GM19397 (cell line): ENCODE results near the gene ZDHHC11.
"Not testable (repeated sequence)": the region's sequence is repeated elsewhere in the genome, so short reads cannot be mapped to it uniquely, and the experiment has no call there.

ENCODE experiments used
- ATAC-seq: cut with Tn5 transposase; IDR thresholded peaks from one replicate; pipeline ENCODE4 v1.9.1; 2021; ENCODE audit warnings: mild to moderate bottlenecking, moderate library complexity; ENCODE audit not compliant: unreplicated experiment

ZDHHC11 gene

DNA sequence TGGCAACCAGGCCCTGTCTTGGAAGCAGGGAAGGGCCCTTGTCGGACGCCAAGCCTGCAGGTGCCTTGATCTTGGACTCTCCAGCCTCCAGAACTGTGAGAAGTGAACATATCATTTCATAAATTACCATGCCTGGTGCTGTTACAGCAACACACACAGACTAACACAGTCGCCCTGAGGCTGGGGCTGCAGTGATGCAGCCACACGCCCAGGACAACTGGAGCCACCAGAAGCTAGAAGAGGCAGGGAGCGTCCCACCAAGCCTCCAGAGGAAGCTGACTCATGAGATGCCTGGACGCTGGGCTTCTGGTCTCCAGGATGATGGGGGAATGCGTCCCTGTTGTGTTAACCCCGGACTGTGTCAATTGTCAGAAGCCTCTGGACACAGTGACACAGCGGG, 71.8 kb downstream of the ZDHHC11 start:
- ATAC-seq = not testable (repeated sequence)

DNA sequence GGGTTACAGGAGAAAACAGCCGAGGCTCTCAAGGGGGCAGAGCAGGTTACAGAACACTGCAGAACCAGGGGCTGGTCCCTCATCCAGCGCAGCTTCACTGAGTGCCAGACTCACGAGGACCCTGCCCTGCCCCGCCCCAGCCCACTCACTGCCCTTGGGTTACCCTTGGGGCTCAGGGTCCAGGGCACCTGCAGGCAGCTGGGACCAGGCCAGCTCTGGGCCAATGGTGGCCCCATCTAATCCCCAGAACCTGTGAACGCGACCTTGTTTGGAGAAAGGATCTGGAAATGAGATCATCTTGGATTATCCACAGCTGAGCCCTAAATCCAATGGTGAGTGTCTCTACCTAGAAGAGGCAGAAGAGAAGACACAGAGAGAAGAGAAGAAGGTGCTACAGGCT, 72.4 kb downstream of the ZDHHC11 start:
- not testable (repeated sequence) for ATAC-seq

DNA sequence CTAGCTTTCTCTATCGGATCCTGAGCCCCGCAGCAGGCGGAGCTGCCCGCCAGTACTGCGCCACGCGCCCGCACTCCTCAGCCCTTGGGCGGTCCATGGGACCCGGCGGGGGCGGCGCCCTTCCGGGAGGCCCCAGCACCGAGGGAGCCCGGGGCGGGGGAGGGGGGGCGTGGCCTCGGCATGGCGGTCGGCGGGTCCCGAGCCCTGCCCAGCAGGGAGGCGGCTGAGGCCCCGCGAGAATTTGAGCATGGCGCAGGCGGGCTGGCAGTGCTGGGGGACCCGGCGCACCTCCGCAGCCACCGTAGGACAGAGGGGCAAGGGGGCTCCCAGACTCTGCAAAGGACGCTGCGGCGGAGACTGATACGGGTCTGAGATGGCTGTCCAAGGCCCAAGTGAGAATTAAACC, 73.0 kb downstream of the ZDHHC11 start:
- no peak for ATAC-seq

DNA sequence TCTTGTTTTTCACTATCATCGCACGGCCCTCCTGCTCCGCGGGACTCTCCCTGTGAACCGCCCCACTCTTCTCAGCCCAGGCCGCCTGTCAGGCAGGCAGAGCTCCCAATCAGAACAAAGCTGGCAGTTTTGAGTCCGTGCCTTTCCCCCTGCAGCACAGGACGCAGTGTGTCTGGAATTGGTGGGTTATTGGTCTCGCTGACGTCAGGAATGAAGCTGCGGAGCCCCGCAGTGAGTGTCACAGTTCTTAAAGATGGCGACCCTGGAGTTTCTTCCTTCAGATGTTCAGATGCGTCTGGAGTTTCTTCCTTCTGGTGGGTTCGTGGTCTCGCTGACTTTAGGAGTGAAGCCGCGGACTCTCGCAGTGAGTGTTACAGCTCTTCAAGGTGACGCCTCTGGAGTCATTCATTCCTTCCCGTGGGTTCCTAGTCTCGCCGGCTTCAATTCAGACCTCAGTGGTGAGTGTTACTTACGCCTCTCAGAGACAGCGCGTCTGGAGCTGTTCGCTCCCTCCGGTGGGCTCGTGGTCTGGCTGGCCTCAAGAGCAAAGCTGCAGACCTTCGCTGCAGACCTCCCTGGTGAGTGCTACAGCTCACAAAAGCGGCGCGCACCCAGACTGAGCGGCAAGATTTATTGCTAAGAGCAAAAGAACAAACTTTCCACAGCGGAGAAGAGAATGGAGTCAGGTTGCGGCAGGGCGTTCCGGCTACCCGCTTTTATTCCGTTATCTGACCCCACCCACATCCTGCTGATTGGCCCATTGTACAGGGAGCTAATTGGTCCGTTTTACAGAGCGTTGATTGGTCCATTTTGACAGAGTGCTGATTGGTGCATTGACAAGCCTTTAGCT, 73.7 kb downstream of the ZDHHC11 start:
- ATAC-seq = no peak

DNA sequence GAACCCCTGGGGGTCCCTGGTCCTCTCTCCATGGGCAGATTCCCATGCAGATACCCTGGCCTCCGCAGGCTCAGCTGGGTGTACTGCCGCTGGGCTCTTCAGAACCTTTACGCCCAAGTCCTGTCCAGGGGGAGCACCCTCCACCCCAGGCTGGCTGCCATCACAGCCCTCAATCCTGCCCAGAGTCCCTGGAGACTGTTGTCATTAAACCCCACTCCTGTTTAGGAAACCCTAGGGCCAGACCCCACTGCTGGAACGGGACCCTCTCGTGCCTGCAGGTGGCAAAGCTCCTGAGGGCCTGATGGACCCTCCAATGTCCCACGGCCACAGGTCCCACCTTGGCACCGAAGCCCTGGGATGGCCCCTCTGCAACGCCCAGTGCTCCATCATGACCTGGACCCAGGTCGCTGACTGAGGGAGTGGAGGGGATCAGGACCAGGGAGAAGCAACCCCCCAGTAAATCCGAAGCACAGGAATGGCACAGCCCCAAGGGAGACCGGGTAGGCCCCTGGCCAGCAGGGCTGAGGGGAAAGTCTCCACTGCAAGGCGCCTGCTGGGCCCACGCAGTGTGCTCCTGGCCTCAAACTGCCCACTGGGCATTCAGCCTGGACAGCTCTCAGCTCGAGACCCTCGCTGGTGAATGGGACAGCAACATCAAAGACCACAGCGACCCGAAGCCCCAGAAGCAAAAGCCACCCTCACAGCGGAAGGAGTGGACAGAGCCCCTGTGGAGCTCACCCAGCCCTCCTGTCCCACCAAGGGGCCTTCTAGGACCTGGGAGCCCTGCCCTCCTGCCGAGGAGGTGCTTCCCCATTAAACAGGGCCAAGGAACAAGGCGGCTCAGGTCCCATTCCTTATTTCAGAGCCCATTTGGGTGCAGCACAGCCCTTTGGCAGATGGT, 74.6 kb downstream of the ZDHHC11 start:
- ATAC-seq = no peak

DNA sequence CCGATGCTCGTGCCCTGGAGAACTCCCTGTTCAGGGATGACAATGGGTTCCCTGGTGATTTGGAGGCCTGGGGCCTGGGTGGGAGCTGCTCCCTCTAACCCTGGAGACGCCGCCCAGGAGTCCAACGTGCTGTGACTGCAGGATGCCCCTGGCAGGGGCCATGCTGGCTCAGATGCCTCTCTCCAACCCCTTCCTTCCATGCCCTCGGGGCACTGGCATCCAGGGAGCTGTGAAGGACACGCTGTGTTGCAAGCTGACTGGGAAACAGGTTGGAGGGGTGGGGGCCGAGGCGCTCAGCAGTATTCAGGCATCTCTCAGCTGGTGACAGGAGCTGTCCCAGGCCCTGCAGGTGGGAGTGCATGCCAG, 75.2 kb downstream of the ZDHHC11 start:
- not testable (repeated sequence) for ATAC-seq

DNA sequence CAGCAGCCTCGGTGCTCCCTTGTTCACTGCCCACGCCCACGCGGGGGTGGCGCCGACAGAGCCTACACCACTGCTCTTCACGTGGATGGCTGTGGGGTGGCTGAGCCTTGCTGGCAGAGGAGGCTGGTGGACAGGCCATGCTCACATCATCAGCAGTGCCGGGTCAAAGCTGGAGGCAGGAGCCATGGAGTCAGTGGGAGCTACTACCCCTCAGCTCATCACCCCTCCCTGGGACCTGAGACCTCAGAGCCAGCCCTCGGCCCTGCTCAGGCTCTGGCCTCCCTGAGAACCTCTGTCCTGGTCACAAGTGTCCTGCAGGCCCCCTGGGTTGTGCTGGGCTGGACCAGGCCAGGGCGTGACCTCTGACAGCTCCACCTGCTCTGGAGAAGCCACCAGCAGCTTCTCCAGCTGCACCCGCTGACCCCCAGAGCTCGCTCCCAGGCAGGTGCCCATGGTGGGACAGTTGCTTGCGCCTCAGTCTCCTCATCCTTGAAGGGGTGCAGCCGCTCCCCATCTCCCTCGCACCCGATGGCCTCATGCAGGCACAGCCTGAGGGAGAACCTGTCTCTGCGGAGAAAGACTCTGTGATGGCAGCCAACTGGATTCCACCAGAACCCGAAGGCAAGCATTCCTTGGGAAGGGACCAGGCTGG, 75.8 kb downstream of the ZDHHC11 start:
- not testable (repeated sequence) for ATAC-seq

DNA sequence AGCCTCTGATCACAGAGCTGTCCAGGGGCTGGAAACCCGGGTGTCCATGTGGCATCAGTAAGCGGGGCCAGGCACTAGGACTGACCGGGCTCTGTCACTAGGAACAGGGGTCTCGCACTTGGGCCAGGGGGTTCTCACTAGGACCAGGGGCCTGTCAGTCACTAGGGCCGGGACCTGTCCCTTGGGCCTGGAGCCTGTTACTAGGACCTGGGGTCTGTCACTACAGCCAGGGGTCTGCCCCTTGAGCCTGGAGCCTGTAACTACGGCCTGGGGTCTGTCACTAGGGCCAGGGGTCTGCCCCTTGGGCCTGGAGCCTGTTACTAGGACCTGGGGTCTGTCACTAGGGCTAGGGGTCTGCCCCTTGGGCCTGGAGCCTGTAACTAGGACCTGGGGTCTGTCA, 76.5 kb downstream of the ZDHHC11 start:
- ATAC-seq = not testable (repeated sequence)

DNA sequence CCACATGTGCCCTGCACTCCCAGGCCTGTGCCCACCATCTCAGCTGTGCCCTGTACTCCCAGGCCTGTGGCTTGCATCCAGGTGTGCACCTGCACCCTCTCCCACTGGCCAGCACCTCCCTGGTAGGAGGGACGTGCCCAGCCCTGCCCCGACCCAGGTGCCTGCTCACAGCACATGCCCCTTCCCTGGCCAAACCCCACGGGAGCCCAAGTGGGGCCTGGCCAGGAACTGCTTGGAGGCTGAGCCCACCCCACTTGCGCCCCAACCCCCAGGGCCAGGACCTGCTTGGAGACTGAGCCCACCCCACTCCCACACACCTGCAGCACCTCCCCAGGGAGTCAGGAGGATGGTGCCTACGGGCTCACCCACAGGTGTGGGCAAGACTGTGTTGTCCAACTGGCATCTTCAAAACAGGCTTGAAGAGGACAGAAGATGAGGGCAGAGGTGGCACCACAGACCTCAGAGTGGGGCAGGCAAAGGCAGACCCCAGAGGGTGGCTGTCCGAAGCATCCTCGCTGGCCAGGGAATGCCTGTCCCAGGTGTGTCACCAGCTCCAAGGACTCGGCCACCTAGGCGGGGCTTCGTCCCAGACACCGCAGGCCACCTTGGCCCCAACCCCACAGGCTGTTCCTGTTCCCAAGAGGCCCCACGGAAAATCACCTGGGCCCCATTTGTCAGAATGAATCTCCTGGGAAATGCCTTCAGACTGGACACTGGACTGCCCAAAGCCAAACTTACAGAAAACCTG, 77.1 kb downstream of the ZDHHC11 start:
- no peak for ATAC-seq

DNA sequence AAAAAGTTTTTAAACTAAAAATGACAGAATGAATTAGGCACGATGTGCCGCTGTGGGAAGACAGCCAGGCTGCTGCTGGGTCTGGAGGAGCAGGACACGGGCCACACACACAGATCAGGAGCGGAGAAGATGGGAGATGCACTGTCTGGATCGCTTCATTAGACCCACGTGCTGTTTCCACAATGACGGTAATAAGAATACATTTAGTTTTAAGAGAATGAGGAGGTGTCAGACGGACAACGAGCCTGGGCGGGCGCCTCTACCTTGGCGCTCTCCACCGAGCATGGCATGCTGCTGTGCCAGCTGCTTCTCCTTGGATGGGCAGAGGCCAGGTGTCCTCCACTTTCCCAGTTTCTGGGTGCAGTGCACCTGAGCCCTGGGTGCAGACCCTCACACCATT, 77.9 kb downstream of the ZDHHC11 start:
- ATAC-seq = not testable (repeated sequence)

DNA sequence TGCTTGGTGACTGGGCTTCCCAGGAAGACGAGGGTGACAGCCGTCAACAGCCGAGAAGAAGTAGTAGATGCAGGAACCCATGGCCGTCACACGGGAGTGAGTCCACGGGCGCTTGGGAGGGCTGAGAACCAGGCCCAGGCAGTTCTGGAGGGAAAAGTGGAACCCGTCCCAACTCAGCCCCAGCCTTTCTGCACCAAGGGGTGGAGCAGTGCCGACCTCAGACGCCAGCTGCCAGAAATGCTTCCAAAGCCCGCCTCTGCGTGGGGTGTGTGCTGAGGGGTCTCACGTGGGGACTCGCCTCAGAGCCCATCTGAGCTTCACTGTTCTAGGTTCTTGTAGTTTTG, 78.3 kb downstream of the ZDHHC11 start:
- not testable (repeated sequence) for ATAC-seq

DNA sequence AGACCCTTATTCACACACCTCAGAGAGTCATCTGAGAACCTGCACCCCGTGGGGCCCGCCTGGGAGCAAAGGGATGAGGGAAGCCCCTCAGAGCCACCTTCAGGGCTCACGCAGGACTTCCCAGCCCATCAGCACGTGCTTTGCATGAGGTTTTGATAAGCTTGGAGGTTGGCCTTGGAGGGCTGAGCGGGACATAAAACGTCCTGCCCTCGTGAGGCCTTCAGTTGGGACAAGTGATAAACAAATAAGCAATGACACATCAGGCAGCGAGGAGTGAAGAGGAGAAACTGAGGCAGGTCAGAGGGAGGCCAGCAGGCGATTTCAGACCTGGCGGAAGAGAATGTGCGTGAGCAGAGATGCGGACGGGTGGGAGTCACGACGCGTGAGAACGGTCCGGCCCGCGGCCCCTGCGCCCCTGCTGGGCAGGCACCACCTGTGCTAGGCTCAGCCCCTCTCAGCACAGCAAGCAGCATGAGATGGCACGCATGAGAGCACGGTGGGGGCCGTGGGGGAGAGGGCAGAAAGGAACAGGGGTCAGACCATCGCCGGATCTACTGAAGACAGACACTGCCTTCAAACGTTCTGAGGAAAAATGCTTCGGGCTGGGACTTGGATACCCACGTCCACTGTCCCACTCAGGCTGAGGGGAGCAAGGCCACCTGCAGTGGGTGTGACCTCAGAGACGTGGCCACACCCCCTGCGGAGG, 78.8 kb downstream of the ZDHHC11 start:
- not testable (repeated sequence) for ATAC-seq

DNA sequence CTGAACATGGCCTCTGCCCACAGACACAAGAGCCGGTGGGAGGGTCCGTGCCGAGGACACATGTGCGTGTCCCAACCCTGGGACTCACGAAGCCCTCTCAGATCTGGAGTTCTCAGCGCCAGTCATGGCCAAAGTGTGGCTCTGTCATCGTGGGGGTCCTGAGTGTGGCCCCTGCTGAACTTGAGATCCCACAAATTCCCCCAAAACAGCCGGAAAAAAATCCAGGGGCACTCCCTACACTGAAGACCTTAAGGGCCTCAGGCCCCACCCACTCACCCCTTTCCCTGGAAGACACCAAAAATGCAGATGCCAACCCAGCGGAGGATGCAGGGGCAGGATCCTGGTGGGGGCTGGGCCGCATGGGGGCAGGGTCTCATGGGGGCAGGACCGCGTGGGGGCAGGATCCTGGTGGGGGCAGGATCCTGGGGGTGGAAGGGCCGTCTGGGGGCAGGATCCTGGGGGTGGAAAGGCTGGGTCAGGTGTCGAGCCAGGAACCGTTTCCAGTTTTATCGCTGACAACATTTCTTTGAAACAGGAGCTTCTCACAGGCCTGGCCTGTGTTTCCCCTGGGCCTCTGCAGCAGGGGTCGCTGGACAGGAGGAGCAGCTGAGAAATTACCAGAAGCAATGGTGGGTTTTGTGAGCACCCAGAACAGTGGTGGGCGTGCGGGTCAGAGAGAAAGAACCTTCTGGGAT, 79.6 kb downstream of the ZDHHC11 start:
- ATAC-seq = not testable (repeated sequence)

DNA sequence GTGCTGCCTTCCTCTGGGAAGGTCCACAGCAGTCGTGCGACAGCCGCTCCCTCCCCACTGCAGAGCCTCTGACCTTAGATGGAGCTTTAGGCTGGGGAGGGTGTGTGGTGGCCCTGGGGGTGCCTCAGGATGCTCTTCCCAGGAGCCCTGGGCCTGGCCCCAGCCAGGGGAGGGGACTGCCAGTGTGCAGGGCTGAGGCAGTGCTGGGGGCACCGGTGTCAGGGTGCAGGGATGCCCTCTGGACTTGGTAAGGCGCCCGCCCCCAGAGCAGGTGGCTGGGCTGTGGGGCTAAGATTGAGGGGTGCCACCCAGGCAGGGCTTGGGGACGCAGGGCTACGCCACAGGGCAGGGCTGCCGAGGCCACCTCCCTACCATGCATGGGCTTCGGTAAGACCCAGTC, 80.2 kb downstream of the ZDHHC11 start:
- not testable (repeated sequence) for ATAC-seq

DNA sequence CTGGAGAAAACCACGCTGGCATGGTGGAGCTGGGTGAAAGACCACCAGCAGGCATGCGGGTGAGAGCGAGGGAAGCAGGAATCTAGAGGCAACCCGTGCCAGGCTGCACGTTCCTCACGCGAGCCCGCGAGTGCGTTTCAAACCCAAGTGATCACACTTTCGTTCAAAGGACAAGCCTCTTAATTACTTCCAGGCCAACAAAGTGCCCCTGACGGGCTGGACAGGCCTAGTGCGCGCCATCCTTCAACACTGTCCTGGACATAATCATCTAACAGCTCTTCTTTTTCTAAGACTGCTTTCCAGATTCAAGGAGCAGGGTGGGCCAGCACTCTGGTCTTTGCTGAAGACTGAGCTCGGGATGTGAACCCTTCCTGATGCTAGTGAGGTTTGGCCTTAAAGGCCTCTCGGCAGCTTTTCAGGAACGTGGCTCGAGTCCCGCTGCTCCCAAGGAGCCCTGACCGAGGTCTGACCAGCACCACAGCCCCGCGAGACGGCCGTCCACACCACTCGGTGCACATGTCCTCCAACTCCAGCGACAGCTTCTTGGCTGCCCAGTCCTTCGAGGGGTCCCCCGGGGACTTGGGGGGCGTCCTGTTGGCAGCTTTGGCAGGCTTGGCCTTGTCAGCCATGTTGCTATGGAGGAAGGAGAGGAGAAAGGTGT, 81.2 kb downstream of the ZDHHC11 start:
- ATAC-seq = not testable (repeated sequence)

DNA sequence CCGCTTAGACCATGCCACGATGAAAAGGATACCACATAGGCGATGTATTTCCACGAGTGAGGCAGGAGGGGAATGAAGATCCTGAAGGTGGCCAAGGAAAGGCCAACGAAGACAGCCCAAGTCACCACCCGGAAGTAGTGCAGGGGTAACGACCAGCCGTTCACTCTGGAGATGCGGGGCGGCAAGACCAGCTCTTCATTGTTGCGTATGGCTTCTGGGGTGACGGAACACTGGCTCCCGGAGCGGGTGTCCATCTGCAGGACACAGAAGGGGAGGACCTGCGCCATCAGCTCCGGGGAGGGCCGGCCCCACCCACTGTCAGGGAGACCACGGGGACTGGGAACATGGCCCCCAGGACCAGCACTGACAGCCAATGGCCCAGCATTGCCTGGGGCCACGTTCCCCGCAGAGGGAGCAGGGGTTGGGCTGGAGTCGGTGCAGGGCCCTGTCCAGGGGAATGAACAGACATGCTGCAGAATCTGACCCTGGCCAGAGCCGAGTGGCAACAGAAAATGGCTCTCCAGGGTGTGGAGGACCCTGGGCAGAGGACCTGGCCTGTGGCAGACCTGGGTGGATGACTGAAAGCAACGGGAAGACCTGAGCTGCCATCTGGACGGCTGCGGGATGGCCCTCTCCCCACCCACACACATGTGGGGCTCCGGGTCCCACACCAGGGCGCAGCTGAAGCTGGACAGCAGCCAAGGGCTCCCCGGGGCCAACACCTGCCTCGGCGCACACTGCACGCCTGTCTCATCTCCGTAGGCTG, 83.9 kb downstream of the ZDHHC11 start:
- ATAC-seq = no peak

DNA sequence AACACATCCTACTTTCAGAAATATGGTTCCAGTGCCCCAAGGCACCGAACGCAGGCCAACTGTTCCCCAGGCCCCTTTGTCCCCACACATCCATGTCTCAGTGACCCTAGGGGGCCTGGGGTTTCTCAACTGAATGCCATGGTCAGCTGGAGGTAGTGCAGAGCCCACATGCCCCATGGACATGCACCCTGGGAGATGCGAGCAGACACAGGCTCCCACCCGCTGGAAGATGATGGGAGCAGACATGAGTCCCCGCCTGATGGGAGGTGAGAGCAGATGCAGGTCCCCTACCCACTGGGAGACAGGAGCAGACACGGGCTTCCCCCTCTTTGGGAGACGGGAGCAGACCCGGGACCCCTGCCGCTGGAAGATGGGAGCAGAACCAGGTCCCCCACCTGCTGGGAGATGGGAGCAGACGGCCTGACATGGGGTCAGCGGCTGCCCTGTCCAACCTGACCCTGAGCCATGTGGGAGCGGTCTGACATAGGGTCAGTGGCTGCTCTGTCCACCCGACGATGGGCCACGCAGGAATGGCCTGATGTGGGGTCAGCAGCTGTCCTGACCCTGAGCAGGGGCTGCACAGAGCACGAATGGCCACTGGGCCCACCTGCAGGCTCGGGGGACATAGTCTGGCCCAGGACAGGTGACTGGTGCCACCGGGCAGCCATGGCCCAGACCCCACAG, 84.7 kb downstream of the ZDHHC11 start:
- ATAC-seq = no peak
